ENCODE results near the gene AVP. TPM values are rescaled to one million over a fixed set of nuclear protein-coding genes. Genes with fewer than 3 reads are reported as not detected.

The AVP gene
- total RNA-seq, 1 donor from 2014 or later: not detected

- Mint-ChIP-seq H3K4me1 (ENCODE audit: low read depth) (no peaks in the 10 kb centered on the region), H3K4me3 (ENCODE audit: unreplicated experiment) (no peak overlapping the region), H3K36me3 (ENCODE audit: low read depth) (peaks cover 1% of the 10 kb centered on the region), H3K27ac (ENCODE audit: unreplicated experiment) (no peak overlapping the region), H3K27me3 (ENCODE audit: low read depth) (no peaks in the 10 kb centered on the region), H3K9me3 (ENCODE audit: low read depth) (no peaks in the 10 kb centered on the region)
- TF ChIP-seq CTCF (IDR thresholded peaks at IDR 0.05): no peak
- no peak for DNase-seq (ENCODE audit: low spot score)
Measured at GRCh38 chr20:3102575-3103368, 18.2 kb upstream of the AVP start.

- no peak for TF ChIP-seq CTCF (IDR thresholded peaks at IDR 0.05)
- Mint-ChIP-seq H3K27ac (ENCODE audit: unreplicated experiment) (no peak overlapping the region), H3K36me3 (ENCODE audit: low read depth) (peaks cover under 1% of the 10 kb centered on the region), H3K4me3 (ENCODE audit: unreplicated experiment) (no peak overlapping the region), H3K27me3 (ENCODE audit: low read depth) (no peaks in the 10 kb centered on the region), H3K4me1 (ENCODE audit: low read depth) (no peaks in the 10 kb centered on the region), H3K9me3 (ENCODE audit: low read depth) (no peaks in the 10 kb centered on the region)
- no peak for DNase-seq (ENCODE audit: low spot score)
Measured at GRCh38 chr20:3101737-3102574, 17.4 kb upstream of the AVP start.

- H3K27ac Mint-ChIP-seq (ENCODE audit: unreplicated experiment): no peak overlapping the region
Measured at GRCh38 chr20:3101251-3101650, 16.7 kb upstream of the AVP start.

GRCh38 chr20:3100480-3100879, 16.0 kb upstream of the AVP start:
- no peaks in the 10 kb centered on the region for H3K9me3 Mint-ChIP-seq (ENCODE audit: low read depth)

More at GRCh38 chr20:3101251-3101650, 16.7 kb upstream of the AVP start:
- no peak overlapping the region for H3K4me3 Mint-ChIP-seq (ENCODE audit: unreplicated experiment)
- H3K36me3 Mint-ChIP-seq (ENCODE audit: low read depth): no peaks in the 10 kb centered on the region
- TF ChIP-seq CTCF (IDR thresholded peaks at IDR 0.05): no peak
- no peaks in the 10 kb centered on the region for H3K4me1 Mint-ChIP-seq (ENCODE audit: low read depth)
- no peak for DNase-seq (ENCODE audit: low spot score)
- no peaks in the 10 kb centered on the region for H3K9me3 Mint-ChIP-seq (ENCODE audit: low read depth)
- H3K27me3 Mint-ChIP-seq (ENCODE audit: low read depth): no peaks in the 10 kb centered on the region

More at GRCh38 chr20:3100480-3100879, 16.0 kb upstream of the AVP start:
- H3K27me3 Mint-ChIP-seq (ENCODE audit: low read depth): no peaks in the 10 kb centered on the region
- H3K4me1 Mint-ChIP-seq (ENCODE audit: low read depth): no peaks in the 10 kb centered on the region
- DNase-seq (ENCODE audit: low spot score): no peak
- no peak overlapping the region for H3K27ac Mint-ChIP-seq (ENCODE audit: unreplicated experiment)
- no peaks in the 10 kb centered on the region for H3K36me3 Mint-ChIP-seq (ENCODE audit: low read depth)
- TF ChIP-seq CTCF (IDR thresholded peaks at IDR 0.05): no peak
- H3K4me3 Mint-ChIP-seq (ENCODE audit: unreplicated experiment): no peak overlapping the region

All from chondrocyte (in vitro differentiated cells).